GM21825 (cell line): ENCODE measurements around the gene OSBPL5.

Experiments used
- ATAC-seq: cut with Tn5 transposase; IDR thresholded peaks from one replicate; pipeline ENCODE4 v1.9.1; 2021; ENCODE audit warnings: mild to moderate bottlenecking, moderate library complexity; ENCODE audit not compliant: unreplicated experiment

The OSBPL5 gene

GRCh38 chr11:3135481-3136440, 29.3 kb downstream of the OSBPL5 start:
- ATAC-seq, result no peak

- ATAC-seq, result no peak
These were observed 30.2 kb downstream of the OSBPL5 start for GRCh38 chr11:3134651-3135480.

GRCh38 chr11:3134218-3134621, 30.9 kb downstream of the OSBPL5 start:
- no peak for ATAC-seq

DNA sequence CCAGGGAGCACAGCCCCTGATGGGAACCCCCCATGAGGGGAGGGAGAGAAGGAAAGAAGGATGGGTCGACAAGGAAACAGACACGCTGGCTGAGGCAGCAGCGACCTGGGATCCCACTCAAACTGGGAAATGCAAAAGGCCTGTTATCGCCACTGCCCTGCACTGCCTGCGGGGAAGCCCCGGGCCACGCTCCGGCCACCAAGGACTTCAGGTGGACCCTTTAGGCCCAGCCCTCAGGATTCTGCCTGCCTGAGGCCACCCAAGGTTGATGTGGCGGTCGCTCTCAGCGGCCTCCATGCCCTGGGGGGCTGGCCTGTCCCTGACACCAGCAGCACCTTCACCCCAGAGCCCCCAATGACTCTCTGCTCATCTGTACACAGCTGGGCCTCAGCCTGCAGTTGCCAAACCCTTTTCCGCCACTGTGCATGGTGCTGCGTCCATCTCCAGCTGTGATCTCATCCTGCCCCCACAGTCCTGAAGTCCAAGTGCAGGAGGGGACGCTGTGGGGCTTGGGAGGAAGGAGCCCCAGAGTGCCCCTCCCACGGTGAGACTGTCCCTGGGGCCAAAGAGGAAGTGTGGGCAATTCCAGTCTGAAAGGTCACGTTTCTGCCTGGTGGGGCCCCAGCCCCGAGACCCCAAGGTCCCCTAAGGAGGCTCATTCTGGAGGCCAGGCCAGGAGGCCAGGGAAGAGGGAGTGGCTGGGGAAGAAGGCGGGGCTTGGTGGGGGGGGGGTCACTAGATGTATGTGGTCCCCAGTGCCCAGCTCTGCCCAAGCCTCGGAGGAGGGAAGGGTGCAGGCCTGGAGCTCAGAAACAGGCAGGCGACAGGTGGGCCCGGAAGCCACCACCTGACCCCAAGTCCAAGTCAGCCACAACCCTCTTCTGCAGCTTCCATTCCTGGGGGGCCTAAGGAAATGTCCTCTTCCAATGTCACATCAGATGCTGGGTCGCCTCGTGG, 31.6 kb downstream of the OSBPL5 start:
- ATAC-seq, result no peak

GRCh38 chr11:3132831-3133260, 32.3 kb downstream of the OSBPL5 start:
- ATAC-seq, result no peak

GRCh38 chr11:3132271-3132781, 32.8 kb downstream of the OSBPL5 start:
- ATAC-seq, result no peak

DNA sequence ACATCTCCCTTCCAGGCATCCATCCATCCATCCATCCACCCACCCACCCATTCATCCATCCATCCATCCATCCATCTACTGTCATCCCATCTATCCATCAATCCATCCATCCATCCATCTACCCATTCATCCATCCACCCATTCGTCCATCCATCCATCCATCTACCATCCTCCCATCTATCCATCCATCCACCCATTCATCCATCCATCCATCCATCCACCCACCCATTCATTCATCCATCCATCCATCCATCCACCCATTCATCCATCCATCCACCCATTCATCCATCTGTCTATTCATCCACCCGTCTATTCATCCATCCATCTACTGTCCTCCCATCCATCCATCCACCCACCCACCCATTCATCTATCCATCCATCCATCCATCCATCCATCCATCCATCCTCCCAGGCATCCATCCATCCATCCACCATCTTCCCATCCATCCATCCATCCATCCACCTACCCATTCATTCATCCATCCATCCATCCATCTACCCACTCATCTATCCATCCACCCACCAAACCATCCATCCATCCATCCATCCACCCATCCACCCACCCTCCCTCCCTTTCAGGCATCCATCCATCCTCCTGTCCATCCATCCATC, 33.7 kb downstream of the OSBPL5 start:
- ATAC-seq, result no peak

GRCh38 chr11:3130269-3131071, 34.6 kb downstream of the OSBPL5 start:
- ATAC-seq, result no peak

DNA sequence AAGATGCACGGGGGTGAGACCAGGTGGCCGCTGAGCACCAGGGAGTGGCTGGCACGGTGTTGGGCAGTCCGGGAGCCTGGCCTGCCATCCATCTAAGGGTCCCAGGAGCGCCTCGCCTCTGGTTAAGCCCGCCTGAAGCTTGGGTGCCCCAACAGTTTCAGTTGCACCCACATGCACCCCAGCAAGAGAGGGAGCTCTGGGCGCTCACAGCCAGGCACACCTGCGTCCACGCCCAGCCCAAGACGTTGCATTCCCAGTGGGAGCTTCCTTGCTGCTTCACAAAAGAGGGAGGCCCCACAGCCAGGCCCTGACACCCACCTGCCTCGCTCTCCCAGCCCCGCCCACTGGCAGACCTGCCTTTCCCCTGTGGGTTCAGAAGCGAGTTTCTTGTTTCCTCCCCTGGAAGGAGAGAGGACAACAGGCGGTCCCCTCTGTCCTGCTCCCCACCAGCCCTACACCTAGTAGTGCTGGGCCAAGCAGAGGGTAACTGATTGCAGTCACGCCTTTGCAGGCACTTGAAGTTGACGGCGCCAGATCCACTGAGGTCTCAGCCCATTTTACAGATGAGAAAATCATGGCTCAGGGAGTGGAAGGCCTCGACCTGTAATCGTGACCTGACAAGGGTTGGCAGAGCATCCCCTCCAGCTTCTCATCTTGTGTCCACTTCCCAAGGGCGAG, 35.4 kb downstream of the OSBPL5 start:
- ATAC-seq, result no peak

DNA sequence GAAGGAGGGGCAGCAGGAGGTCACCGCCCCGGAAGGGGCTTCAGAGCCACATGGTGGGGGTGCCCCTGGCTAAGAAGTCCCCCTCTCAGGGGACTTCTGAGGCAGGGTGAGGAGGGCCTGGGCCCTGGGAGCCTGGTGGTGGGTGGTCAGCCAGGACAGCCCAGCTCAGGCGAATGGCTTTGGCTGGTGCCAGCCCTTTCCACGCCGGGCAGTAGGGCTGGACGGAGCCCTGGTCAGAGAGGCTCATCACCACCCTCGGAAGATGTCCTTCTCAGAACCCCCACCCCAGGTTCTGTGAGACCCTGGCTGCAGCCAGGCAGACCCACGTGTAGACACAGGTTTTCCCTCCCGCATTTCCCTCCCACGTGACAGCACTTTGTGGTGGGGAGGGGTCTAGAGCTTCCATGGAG, 35.9 kb downstream of the OSBPL5 start:
- no peak for ATAC-seq

DNA sequence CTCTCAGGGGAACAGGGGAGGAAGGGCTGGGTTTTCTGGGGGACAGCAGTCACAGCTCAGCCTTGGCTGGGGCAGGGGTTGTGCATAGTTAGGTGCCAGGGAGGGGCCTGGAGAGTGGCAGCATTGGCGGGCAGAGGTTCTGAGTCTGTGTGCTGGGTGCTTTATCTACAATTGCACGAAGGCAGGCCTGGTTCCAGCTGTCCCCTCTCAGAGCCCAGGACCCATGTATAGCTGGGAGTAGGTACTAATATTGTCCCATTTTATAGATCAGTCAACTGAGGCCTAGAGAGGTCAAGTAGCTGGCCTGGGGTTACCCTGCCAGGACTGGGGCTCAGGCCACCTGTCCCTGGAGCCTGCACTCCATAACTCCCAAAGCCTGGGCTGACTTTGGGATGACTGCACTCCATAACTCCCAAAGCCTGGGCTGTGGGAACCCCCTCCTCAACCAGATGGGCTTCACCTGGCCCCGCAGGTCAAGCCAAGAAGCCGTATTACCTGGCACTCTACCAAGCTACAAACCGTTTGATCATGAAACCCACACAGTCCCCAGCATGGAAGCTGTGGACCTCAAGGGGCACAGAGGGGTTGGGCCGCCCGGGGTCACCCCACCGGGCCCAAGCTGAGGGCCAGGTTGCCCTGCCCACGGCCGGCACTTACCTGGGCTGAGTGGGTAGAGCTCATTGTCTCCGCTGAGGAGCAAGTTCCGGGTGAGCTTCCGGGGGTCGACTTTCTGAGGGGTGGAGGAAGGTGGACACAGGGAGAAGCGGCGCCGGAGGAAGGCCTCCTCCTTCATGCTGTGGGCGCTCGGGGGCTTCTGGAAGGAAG, 36.5 kb downstream of the OSBPL5 start:
- no peak for ATAC-seq

DNA sequence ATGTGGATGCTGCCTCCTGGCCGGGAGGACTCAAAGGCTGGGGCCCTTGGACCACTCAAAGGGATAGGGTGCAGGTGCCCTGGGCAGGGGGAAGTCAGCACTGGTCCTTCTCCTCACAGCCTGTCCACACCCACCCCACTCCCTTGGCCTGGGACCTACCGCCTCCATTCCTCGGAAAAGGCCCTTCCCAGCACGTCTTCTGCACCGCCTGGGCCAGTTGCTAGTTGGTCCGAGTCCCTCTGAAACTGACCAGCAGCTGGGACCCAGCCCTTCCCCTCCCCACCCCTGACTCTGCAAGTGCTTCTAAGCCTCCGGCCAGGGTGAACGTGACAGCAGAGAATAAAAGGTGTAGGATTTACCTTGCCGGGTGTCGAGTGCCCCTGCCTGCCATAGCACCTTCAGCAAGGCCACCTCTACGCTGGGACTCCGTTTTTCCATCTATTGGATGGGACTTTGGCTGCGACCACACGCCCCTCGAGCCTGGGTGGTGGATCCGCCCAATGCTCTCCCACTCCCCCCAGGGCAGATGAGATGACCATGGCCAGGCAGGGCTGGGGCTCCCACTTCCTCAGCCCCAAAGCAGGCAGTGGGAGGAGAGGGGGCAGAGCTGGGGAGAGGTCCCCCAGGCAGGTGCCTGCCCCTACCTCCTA, 37.3 kb downstream of the OSBPL5 start:
- ATAC-seq, result no peak

- no peak for ATAC-seq
These were observed 38.0 kb downstream of the OSBPL5 start for GRCh38 chr11:3126901-3127691.

GRCh38 chr11:3126207-3126865, 38.8 kb downstream of the OSBPL5 start:
- ATAC-seq, result no peak

DNA sequence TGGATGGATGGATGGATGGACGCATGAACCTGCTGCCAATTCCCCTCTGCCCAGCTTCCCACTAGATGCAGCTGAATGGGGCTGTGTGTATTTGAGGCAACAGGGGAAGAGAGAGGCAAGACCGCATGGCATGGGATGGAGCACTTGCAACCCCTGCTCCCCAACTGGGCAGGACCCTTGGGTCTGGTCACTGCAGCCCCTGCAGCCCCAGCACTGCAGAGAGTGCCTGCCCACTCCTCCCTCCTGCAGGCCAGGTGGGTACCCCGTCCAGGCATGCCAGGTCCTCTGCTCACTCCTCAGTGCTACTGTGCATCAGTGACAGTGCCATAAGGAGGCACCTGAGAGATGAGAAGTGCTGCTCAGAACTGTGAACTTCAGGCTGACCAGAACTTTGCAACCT, 40.3 kb downstream of the OSBPL5 start:
- ATAC-seq, result no peak
